ENCODE results near the gene PHLDB1. TPM values are rescaled to one million over a fixed set of nuclear protein-coding genes. Genes with fewer than 3 reads are reported as not detected.
"Not testable (repeated sequence)": the region's sequence is repeated elsewhere in the genome, so short reads cannot be mapped to it uniquely, and the experiment has no call there.

The PHLDB1 gene
- polyA plus RNA-seq, 12 donors = 64.0 to 97.0 (median 77.5) TPM; not detected in 1

DNA sequence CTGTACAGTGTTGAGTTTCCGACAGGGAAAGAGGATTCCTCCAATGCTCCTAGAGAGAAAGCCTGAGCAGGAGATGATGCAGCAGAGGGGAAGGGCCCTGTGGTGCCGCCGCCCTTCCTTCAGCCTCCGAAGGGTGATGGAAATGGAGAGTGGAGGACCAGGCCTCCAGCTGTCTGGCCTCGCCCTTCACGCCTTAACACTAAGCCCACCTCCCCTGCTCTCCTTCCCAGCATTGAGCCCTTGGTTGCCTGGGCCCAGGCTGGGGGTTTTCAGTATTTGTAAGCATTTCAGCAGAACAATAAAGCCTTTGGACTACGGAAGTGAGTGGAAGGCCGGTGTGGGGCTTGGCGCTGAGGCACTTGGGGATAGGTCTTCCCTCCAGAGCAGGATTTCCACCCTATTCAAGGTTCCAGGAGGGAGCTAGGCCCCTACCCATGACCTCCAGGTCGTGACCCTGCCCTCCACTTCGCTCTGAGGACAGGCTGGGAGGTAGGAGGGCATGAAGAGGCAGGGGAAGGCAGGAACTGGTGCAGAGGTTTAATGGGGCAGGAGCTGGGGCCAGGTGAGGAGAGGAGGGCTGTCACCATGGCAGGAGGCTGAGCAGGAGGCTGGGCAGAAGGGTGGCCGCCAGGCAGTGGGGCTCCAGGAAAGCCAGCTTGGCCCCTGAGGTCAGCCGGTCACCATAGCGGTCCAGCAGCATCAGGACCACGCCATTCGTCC is 50.5 kb downstream of the PHLDB1 start:
- DNase-seq = no peak

DNA sequence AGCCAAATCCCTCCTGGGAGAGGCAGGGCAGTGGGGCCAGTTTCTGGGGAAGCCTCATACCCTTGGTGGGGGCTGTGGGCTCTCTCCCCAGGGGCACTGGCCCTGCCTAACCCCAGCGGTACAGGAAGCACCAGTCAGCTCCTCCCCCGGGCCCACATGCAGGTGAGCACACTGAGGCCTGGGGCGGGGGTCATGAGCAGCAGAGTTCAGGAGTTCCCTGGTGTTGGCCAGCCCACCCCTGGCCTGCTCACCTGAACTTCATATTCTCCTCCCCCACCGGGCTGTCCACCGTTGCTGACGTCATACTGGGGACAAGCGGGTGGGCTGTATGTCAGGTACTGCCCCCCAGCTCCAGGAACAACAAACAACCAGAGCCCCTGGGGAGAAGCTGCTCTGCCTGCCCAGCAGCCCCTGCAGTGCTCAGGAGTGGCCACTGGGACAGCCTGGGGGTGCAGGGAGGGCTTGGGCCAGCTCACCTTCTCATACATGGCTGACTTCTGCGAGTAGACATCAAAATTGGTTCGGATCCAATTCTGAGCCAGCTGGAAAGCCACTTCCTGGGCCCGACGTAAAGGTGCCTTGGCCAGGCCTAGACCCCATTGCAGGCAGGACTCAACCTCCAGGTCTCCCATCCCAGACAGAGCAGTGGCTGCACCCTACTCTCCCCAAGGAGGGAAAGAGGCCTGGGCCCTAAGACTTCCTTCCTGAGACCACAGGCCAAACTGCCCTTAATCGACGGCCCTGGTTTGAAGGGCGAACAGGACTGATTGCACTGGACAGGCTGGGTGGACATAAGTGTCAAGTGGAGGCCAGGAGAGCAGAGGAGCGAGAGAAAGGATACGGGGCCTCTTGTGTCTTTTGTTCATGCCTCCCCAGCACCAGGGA is 51.3 kb downstream of the PHLDB1 start:
- no peak for DNase-seq

DNA sequence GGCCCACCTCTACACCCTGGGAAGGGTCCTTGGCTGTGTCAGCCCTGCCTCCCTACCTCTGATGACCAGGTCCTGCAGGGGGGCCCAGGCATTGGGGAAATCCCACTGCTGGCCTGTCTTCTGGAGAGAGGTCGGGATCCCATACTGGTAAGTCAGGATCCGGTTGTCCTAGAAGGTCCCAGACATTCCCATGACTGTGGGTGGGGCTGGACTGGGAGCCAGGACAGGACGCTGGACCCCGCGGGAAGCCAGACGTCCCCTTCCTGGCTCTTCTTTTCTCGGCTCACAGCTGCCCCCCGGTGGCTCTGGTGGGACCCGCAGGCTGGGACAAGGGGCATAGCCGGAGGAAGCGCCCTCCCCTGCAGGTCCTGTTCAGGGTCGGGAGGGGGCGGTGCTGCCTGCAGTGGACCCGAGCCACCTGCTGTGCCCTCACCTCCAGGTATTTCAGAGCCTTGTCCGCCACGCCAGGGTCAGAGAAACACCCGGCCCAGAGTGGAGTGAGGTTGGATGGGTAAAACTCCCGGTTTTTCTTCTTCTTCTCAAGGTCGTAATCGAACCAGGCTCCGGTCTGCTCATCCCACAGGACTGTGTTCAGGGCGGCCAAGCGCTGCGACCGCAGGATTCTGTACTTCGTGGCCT is 52.0 kb downstream of the PHLDB1 start:
- DNase-seq = peak; percentile 83

DNA sequence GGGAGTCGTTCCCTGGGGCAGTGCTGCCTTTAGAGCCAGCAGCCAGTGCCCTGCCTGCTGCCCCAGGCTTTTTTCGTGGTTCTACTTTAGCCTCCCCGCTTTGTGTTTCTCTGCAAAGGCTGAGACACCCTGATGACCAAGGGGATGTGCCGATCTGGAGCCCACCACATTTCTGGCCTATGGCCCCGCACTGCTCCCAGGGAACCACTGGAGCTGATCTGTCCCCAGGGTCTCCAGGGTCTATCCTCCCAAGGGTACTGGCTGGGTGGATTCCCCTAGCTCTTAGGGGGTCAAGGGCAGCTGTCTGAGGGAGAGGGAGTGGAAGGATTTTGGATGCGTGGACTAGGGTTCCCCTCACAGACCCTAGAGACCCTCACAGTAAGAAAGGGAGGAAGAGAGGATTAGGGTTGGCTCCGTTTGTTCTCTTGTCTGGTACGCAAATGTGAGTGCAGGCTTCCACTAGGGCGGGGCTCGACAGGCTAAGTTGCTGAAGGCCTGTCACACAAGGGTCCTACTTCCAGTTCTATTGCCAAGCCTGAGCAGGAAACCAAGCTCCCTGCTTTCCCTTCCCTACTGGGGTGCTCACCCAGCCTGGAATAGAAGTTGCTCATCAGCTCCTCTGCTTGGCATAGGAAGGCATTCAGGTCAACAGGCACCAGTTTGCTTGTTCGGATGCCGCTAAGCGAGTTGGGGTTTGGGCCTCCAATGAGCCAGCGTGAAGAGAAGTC is 52.7 kb downstream of the PHLDB1 start:
- no peak for DNase-seq

DNA sequence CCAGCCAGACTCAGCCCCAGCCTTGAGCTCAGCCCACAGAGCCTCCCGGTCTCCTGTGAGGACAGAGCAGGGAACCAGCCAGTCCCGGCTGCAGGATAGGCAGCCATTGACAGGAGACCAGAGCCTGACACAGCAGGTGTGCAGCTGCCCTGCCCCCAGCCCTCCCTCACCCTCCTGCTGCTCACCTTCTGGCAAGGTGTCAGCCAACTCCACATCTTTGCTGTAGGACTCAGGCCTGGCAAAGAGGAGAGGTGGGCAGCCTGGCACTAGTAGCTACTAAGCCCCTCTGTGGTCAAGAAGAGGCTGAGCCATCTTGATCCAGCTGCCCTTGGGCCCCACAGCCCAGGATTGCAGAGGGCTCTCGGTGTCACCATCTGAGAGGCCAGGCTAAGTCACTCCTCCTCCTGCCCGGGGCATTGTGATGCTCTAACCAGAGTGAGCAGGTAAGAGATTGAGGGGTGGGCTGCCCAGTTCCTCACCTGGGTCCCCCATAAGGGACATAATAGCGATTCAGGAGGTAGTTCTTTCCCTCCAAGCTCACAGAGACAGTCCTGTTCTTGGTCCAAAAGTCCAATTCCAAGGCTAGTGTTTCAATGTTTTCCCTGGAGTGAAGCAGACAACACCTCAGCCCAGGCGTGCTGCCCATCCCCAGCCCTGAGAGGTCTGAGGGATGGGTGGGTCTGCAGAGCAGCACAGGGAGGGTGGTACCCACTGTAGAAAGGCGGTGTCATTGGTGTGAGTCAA is 53.4 kb downstream of the PHLDB1 start:
- no peak for DNase-seq

DNA sequence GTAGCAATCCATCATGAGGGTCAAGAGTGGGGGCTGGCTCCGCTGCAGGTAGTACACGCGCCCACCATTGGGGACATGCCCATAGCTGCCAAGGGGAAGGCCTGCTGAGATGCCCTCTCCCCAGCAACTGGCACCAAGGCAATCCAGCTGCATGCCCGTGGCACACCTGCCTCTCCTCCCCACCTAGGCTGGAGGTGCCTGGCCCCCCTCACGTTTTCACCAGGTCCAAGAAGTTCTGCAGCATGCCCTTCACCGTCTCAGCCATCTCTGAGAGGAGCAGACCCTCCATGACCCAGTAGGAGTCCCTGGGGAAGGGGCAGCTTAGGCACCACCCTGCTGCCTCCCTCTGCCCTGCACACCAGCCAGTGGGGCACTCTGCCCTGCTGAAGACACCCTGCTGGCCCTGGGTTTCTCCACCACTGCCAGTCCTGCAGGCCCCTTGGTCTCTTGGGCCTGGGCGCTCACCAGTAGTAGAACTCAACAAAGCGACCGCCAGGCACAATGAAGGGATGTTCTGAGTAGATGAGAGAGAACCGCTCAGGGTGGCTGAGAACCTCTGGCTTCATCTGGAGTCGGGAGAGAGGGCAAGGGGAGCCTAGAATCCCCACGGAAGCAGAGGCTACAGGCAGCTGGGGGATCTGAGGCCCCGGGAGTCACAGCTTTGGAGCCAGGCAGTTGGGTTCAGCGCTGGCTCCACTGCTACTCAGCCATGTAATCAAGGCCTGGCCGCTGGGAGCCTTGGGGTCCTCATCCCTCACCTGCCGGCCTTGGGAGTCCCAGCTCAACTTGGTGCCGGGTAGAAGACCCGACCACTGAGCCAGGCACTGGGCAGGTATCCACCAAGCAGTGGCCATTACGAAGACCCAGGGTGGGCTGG is 54.2 kb downstream of the PHLDB1 start:
- no peak for DNase-seq

DNA sequence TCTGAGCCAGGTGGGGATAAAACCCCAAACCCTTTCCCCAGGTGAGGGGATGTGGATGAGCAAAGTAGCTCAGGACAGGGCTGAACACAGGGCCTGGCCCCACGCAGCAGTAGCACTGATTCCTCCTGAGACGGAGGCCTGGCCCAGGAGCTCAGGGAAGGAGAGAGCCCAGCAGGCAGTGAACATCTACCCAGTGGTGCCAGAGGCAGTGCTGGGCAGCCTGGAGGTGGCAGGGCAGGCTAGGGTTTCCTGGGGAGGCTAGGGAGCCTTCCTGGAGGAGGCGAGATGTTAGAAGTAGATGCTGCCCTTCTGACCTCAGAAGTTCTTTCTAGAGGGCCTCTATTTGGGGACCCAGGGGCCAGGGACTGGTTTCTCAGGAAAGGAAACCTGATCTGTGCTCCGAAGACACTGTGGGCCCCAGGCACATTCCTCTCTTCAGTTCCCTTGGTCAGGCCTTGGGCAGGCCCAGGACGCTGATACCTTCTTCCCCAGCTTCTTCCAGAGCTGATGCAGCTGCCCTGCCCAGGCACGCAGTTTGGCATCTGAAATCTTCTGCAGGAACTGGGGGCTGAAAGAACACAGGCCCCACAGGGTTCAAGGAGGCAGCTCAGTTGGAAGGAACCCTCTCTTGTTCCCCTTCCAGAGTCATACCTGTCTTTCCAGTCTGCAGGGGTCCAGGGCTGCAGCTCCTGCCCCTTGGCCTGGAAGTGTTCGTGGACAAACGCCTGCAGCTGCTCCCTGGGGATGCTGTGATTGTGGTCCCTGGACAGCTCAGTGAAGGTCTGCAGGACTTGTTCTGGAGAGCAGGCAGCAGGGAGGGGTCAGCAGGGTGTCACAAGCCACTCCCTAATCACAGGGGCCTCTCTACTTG is 55.2 kb downstream of the PHLDB1 start:
- no peak for DNase-seq

DNA sequence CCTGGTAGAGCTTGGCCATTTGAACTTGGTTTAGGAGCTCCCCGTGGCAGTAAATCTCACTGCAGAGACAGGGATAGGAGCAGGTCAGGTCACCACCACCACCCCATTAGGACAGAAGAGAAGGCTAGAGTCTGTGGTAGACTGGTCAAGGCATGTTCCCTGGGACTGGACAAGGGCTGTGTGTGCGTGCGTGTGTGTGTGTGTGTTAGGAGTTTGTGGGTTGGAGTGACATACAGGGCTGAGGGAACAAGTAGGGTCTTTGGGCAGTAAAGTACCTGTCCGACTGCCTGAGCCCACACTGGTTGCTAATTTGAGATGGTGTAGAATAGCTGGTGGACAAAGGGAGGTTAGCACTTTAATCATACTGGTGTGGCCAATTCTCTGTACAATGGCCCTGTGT is 56.0 kb downstream of the PHLDB1 start:
- DNase-seq = no peak

DNA sequence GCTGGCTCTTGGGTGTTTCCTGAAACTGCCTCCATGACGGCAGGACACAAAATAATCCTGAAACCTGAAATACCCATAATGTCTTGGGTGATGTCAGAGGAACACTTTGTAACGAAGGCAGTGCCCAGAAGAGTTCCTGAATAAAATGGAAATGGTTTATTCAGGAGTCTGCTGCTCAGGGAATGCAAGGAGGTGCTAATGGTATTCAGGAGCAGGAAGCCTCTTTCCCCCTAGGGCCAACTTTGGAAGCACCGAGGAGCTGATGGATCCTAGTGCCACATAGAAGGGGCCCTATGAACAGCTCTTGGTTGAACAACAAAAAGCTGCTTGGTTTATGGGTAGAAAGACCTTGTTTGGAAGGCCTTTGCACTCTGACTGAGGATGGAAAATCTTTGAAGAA is 56.5 kb downstream of the PHLDB1 start:
- DNase-seq = no peak

DNA sequence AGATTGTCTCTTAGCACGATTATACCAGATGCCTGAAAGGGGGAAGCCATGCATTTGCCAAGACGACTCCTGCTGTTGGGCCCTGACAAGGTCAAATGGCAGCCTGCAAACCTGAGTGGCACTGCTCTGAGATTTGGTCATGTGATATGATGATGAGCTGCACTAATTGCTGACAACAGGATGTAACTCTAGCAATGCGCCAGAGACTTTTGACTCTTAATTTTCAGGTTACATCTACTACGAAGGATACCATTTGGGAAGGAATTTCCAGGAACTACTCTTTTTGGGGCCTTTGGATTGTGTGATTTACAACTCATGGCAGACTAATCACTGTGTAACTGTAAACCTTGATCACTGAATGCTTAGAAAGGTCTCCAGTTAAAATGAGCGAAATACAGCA is 59.0 kb downstream of the PHLDB1 start:
- DNase-seq = no peak

DNA sequence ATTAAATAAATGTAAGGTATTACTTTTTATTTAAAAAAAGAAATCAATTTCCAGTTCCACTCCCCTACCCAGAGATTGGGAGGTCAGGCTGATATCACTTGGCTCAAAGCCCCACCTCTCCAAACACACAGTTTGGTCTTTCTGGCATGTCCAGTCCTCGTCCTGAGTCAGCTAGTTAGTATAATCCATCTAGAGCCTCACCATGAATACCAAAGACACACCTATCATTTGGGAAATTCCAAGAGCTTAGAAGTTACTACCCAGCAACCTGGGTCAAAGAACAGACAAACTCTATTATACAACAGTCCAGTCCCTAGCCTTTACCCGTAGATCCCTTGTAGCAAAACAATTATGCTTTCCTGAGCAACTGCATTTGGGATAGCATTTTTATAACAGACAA is 62.6 kb downstream of the PHLDB1 start:
- DNase-seq = no peak

DNA sequence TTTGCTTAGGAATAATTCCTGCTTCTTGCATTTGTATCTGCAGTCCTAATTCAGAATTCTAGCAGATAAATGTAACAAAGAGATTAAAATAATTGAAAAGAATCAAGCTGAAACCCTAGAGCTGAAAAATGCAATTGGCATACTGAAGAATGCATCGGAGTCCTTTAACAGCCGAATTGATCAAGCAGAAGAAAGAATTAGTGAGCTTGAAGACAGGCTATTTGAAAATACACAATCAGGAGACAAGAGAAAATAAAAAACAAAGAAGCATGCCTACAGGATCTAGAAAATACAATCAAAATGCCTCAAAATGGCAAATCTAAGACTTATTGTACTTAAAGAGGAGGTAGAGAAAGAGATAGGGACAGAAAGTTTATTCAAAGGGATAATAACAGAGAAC is 63.8 kb downstream of the PHLDB1 start:
- no peak for DNase-seq

DNA sequence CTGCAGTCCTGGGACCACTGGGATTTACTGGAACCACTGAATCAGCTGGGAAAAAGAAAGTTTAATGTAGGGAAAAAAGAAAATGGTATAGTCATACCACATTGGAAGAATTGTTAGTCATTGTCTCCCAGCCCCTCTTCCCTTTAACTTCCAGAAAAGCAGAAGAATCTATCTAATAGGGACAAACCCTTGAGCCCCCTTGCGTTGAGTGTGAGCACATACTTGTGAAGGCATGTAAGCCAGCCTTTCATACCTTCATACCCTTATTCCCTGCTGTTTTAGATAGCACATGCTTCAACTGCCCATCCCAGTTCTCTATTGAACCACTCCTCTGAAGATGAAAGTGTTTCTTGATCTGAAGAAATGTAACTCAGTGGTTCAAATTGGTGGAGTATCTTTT is 65.4 kb downstream of the PHLDB1 start:
- DNase-seq = no peak

DNA sequence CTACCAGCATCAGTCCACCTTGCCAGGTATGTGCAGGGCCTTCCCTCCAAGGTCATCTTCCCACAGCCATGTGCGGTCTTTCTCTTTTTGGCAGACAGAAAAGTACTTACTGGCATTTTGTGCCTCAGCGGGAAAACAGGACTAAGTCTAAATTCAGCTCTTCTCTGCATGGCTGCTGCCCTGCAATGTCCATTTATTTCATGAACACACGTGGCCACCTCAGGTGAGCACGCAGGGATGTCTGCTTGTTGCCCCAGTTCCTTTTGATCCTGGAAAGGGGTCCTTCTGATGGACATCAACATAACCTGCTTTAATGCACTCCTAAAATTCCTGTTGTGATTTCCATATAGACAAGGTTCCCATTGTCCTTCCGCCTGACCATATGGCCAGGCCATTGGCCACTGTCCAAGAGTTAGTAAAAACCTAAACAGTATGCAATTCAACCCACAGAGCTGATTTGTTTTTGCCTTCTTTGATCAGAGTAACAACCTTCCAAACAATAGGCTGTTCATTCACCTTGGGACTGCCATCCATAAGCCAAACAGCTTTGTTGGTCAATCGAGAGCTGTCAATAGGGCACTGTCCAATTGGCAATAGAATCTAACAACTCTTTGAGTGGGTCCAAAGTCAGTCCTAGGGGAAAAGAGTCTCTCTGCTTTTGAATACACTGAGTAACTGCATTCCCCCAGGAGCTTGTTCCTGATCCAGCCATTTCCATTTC is 66.1 kb downstream of the PHLDB1 start:
- no peak for DNase-seq

DNA sequence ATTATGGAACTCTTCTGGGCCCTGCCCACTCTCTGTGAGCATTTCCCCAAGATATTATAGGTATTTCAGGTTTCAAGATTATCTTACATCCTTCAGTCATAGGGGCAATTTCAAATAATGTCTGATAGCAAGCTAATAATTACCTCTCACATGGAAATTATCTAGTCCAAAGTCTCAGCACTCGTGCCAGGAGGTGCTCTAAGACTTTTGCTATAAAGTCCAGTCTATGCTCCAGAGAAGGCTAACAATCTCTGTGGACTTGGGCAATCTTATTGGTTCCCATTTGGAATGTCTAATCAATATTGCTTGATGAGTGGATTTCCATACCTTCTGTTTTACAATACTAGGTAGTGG is 66.6 kb downstream of the PHLDB1 start:
- DNase-seq = no peak

DNA sequence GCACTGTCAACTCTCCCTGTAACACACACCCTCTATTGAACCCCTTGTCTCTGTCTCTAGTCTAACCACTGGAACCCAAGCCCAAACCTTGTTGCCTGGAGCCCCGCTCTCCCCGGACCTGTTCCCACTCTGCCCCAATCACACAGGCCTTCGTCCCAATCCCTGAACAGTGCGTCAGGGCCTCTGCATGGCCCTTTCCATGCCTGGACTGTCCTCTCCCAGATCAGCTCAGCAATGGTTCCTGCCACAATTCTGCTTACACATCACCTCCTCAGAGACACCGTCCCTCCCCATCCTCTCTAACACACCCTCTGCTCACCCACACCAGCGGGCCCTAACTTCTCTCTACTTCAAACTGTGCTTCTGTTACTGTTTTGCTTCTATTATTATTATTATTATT is 70.6 kb downstream of the PHLDB1 start:
- DNase-seq = no peak

DNA sequence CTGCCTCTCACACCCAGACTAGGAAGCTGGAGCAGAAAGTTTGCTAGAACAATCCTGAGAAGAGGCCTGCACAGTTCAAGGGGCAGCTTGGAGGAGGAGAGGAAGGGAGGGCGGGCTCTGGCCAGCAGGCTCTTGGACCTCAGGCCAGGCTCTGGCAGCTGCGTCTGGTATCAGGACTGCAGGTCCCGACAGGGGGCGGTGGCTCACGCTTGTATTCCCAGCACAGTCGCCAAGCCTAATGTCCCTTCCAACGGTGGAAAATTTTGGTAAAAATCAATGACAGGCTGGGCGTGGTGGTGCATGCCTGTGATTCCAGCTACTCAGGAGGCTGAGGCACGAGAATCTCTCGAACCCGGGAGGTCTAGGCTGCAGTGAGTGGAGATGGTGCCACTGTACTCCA is 71.5 kb downstream of the PHLDB1 start:
- DNase-seq = not testable (repeated sequence)

DNA sequence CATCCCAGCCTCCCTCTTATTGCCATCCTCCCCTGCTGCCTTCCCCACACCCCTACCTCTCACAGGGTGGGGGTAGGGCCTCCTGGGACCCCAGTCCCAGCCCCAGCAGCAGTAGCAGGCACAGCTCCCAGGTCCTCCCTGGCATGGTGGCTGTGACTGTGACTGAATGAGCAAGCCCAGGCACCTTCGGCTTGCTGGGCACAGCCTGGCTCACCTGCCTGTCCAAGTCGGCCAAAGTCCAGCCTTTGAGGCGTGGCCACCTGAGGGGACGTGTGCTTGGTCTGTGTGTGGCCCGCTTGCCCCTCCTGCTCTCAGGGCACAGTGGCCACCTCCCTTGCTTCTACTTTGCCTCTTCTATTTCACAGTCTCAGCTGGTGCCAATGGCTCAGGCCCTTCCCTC is 72.1 kb downstream of the PHLDB1 start, which contains the start of gene TREH:
Gene TREH, minus strand, starts transcription at position 168 of the 400 bp plus-strand sequence. Its CDS starts 23 bp downstream, at position 145.
- no peak for DNase-seq

DNA sequence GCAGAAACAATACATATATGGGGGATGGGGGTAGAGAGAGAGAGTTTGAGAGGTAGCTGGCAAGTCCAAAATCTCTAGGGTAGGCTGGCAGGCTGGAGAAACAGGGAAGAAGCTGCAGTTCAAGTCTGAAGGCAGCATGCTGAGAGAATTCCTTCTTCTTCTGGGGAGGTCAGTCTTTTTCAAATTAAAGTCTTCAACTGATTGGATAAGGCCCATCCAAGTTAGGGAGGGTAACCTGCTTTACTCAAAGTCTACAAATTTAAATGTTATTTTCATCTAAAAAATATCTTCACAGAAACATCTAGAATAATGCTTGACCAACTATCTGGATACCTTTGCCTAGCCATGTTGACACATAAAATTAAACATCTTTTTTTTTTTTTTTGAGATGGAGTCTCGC is 75.0 kb downstream of the PHLDB1 start:
- DNase-seq = no peak
